ENCODE measurements around the gene C1orf105. TPM values are rescaled to one million over a fixed set of nuclear protein-coding genes. Genes with fewer than 3 reads are reported as not detected.

Gene C1orf105
- total RNA-seq, 1 donor from 2014 or later, result not detected

DNA sequence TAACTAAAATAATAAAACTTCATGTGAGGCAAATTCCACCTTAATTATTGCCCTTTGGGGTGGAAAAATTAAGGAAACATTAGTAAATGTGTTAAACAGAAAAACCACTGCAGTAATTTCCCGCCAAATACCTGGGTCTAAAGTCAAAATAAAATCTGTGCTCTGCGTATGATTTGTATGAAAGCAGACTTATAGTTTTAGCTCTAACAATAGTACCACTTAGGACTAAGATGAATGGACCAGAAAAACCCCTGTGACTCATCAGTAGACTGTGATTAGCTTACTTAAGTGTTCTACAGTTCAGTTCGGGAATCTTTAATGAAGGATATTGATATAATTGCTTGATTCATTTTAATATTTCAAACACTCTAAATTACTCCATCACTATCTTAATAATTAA lies 23.3 kb upstream of the C1orf105 start:
- DNase-seq (ENCODE audit: low spot score), result no peak

DNA sequence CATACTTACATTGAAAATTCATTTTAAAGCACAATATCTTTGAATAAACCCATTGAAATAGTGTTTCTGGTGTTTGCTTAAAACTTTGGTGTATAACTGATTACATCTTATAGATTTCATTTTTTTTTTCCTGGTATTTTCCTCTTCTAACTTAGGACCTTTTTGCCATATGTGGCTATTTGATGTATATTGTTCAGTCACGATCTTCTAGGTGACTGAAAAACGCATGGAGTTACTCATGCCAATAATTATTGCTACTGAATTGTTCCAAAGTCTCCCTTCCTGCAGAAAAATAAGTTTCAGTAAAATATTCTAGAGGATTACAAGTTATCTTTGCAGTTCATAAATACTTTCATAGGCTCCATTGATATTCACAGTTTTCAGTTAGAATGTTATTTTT lies 22.9 kb upstream of the C1orf105 start:
- no peak for DNase-seq (ENCODE audit: low spot score)

DNA sequence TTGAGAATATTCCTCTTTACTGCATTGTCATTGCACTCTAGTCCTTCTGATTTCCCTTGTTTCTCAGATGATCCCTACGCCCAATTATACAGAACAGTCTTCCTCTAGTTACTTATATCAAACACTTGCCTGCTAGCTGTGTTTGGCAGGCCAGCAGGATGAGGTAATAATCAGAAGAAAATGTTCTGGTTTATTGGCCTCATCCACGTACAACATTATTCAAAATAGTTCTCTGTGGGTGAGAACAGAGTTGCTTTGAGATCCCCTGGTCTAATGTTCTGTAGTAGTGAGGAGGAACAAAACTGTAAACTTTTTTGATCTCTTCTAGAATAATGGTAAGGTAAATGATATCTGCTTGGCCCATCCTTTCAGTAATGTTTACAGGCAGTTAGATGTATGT lies 22.3 kb upstream of the C1orf105 start:
- DNase-seq (ENCODE audit: low spot score), result no peak

DNA sequence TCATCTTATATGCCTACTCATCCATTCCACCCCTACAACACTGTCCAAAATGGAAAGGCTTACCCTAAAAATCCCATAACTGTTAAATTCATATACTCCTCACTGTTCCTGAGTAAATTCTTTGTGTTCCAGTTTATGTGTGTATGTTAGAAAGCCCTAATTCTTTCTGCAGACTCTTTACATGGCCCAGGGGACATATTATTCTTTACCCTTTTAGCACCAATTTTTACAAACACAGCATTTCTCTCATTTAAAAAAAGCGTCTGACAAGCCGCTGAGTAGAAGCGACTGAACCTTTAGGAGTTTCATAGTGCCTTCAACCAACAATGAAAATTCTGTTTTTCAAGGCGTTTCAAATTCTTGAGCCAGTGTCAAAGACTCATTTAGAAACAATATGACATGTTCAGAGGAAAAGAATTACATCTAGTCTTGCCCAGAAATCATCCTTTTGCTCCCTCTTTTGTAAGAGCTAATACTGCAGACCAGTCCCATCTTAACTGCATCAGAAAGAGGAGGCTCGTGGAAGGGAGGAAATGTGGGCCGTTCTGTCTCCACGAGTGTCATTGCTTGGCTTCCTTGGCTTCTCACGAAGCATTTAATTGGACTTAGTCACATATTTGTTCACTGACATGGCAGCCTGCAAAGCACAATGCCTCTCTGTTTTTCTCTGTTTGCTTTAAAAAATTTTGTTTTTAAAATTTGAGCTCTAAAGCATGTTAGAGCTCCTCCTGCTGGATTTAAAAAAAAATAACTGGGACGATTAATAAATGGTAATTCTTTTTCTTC lies 21.3 kb upstream of the C1orf105 start:
- DNase-seq (ENCODE audit: low spot score), result no peak

DNA sequence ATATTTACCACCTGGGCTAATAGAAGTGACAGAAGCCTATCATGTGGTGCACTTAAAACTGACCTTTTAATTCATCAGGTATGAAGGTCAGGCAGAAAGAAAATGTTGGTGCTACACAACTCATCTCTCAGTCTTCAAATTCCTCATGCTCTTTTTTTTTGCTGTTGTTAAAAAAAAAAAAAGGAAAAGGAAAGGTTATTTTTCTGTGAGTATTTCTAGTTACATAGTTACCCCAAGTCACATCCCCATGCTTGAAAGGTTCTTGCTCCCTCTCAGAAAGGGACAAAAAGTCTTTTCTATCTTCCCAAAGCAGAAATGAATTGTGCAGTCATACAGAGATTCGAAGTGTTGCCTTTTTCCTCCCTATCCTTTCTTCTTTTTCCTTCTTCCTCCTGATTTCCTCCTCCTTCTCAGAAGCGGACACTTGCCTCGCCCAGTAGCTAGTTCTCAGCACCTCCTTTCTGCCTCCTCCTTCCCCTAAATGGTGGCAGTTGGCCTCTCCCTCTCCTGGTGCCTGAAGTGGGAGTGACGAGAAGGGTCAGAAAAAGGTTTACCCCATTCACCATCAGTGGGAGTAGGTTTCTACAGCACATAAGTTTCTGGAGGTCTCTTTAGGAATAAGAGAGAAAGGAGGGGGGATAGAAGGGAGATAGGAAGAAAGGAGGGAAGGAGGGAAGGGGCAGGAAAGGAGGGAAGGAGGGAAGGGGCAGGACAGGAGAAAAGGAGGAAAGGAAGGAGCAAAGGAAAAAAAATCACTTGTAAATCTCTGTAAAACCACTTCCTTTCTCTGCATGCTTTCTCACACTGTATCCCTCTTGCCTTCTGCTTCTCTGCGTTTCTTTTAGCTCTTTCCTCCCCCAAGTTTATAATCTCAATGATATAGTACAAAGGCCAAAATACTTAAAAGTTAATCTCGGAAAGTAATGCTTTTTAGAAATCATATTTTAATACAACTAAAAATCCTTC lies 20.4 kb upstream of the C1orf105 start:
- DNase-seq (ENCODE audit: low spot score), result no peak

DNA sequence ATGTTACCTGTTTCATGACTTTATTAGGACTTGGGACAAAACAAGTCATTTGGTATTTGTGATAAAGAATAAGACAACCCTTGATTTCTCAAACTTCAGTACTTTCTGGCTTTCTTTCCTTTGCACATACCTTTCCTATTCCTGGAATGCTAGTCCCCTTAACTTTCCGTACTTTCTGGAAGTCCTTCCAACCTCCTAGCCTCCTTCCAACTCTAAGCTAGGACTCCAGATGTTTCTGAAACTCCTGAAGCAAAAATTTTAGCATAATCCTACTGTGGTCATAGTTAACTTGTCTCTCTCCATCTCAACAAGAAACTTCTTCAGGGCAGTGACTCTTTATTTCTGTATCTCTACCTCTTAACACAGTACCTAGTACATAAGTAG lies 19.8 kb upstream of the C1orf105 start:
- DNase-seq (ENCODE audit: low spot score), result no peak

DNA sequence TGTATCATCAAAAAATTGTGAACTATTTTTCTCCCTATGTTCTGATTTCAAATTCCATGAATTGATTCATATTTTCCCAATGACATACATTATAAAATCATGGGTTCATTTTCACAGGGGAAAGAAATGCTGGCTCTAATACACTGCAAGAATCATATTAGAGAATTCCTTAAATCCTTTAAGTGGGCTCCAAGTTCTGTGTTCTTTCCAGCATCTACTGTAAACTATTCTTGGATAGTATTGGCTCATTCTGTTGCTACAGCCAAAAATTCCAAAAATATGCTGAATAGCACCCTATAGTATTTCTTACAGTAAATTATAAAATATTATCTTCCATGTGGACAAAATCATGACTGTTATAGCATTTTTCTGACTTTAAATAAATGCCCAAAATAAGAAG lies 19.0 kb upstream of the C1orf105 start:
- no peak for DNase-seq (ENCODE audit: low spot score)

DNA sequence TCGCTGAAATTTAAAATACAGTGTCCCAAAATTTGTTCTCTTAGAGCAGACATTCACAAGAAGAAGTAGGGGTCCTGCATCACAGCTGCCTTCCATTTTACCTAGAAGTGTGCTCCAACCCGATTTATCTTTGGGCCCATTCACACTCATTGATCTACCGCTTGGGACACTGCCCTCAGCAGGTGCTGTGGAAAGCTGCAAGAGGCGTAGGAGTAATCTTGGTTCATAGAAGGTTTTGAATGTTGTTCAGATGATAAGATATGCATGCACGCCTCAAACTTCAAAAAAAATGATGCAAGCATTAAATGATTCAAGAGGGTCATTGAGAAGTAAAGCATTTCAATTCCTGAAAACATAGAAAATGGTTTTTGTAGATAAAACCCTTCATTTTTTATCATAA lies 18.6 kb upstream of the C1orf105 start:
- no peak for DNase-seq (ENCODE audit: low spot score)

DNA sequence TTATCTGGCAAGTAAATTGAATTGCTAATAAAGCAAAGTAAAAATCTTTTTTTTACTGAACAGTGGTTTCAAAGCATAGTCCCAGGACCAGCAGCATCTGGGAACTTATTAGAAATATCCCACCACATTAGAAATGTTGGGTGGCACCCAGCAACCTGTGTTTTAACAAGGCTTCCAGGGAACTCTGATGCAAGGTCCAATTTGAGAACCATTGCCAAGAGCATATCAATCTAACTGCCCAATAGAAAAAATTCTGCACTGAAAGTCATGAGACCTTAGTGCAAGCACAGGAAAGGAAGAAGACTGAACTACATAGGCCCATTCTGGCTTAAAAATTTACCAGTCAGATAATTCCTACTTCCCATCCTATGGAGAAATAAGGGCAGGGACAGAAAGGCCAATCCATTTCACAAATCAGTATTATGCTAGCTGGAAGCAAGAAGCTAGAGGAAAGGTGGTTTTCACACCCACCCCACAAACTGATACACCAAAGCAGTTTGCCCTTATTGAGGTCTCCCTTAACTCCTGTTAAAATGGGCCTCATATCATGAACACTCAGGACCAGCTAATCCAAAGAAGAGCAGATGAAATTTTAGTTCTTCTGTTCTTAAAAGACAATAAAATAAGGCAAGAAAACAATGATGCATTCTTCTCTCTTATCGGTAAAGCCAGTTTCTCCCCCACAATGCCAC lies 17.5 kb upstream of the C1orf105 start:
- DNase-seq (ENCODE audit: low spot score), result no peak

DNA sequence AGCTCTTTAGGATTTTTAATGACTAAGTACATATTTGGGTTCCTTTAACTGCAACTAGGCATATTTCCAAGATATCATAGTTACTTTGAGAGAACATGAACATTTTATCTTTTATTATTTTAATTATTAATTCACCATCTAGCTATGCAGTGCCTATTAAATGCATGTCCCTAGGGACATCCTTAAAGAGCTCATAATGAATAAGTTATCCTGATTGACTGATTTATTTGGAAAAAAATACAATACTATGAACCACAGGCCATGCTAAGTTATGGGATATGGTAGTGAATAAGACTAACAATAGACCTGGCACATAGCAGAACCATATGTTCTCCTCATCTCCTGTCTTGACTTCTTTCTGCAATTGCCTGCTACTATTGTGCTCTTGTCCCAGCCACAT lies 16.4 kb upstream of the C1orf105 start:
- DNase-seq (ENCODE audit: low spot score), result no peak

DNA sequence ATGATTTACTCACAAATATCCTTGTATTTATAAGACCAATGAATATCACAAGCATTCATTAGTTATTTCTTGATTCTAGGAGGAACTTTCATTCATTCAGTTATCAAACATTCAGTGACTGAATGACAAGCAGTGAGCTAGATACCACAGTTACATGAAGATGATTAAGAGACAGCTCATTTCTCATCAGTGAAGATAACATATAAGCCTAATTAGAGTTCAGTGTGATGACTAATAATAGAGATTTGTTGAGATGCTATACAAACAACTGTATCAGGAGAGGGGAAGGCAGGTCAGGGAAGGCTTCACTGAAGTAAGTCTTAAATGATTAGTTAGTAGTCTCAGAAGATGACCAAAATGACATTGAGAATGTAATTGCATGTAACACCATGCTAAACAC lies 14.6 kb upstream of the C1orf105 start:
- DNase-seq (ENCODE audit: low spot score), result no peak

DNA sequence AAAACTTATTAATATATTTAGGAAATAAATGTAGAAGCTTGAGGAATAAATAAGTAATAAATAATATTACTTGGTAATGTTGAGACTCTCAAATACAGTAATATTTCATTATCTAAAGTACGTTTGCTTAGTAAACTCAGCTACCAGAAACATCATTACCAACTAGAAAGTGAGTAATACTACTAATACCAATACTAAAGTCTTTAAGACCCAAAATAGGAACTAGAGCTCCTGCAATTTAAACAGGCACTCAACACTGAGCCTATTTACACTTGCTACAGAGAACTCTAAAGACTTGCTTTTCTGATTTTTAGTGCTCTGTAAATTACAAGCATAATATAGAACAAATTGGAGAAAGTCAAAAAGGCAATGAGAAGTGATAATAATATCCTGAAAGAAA lies 13.5 kb upstream of the C1orf105 start:
- no peak for DNase-seq (ENCODE audit: low spot score)

DNA sequence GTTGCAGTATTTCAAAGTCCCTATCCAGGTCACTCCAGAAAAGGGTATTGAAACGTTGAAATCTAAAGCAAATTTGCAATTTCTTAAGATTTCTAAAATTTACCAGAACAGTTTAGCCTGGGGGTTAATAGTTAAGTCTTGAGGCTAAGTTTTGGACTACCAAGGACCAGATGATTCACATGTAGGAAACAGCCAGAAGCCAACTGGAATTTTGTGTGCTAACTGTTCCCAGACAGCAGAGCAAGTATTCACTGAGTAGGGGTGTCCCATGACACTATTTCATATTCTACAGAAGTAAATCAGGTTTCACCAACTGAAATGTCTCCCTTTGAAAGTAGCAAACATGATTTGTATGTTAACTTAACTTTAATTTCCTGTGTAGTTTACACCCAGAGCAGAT lies 11.5 kb upstream of the C1orf105 start:
- no peak for DNase-seq (ENCODE audit: low spot score)

DNA sequence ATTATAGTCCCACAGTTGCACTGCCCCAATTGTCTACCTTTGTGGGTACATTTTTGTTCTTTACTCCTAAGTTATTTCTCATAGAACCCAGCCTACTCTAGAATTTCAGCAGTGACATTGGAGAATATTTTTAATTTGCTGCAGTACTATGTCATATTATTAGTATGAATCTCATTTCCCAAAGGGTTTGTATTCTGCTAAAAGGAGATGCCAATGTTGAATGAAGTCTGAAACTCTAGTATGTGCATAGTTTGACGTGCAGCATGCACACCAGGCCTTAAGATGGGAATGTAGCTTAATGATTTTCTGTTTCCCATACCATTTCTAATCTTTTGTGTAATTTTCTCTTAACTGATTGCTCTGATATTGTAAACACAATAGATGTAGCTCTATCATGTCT lies 10.5 kb upstream of the C1orf105 start:
- DNase-seq (ENCODE audit: low spot score), result no peak

DNA sequence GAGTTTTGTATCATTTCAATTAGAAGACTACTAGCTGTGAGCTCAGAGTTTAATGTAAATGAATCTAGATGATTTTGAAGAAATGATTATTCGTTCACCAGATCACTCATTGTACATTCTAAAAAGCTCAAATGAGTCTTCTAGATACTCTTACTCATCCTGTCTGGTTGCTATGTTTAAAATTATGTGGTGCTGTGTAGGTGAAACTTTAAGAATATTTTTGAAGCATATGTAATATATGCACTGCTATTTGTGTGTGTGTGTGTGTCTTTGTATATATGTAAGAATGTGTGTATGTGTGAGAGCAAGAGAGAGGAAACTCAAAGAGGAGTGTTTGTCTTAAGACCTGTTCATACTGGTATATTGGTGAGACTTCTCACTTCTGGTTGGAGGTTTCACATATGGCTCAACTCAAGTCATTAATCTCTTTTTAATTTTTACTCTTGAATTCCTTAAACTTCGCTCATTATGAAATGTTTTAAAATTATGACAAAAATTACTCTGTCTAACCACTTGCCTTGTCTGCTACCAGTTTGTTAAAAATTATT lies 8.6 kb upstream of the C1orf105 start:
- DNase-seq (ENCODE audit: low spot score), result no peak

DNA sequence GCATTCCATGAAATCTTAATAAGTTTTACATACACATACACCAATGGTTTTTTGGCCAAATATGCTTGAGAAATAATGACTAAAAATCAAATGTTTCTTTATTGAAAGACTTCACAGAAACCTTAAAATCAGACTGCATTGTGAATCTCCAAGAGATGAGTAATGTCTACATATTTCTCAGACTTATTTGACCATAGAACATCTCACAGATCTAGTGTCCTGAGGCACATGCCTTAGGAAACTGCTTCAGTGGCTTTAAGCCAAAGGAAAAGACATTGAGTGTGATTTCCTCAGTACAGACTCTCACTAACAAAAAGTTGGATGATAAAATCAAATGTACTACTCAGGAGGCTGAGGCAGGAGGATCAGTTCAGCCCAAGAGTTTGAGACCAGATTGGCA lies 6.2 kb upstream of the C1orf105 start:
- DNase-seq (ENCODE audit: low spot score), result no peak

DNA sequence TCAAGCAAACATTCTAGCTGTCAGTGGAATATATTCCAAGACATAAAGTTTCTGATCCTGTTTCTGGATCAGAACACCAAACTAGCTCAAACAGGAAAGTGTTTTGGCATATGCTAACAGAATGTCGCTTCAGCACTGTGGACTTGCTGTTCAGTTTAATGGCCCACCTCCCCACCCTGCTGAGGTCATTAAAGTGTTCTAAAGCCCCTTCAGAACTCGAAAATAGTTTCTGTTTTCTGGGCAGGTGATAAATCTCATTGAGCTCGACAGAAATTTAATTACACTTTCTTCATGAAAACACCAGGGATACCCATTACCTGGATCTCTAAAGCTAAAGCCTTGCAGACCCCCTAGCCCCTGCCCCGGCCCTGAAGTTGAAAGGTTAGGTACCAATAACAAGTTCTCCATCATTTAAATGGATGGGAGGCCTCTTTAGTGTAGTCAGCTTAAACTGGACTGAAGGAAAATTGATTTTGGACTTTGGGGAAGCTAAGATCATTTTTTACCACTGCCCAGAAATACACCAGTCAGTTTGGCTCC lies 3.9 kb upstream of the C1orf105 start:
- DNase-seq (ENCODE audit: low spot score), result no peak

DNA sequence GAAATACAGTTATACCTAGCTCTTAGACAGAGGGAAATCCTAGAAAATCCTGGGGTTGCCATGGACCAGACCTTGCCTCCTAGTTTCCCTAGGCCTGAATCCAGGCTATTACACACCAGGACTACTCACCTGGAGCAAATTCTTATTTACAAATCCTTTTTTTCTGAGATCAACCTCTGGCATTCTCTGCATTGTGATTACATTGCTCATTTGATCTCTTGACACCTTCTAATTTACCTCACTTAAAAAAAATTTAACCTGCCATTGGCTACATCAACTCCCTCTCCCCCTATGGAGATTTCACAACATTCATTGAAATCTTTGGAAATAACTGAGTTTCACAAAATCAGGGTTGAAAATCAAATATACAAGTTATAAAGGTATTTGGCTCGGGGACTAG lies 2.9 kb upstream of the C1orf105 start:
- DNase-seq (ENCODE audit: low spot score), result no peak

DNA sequence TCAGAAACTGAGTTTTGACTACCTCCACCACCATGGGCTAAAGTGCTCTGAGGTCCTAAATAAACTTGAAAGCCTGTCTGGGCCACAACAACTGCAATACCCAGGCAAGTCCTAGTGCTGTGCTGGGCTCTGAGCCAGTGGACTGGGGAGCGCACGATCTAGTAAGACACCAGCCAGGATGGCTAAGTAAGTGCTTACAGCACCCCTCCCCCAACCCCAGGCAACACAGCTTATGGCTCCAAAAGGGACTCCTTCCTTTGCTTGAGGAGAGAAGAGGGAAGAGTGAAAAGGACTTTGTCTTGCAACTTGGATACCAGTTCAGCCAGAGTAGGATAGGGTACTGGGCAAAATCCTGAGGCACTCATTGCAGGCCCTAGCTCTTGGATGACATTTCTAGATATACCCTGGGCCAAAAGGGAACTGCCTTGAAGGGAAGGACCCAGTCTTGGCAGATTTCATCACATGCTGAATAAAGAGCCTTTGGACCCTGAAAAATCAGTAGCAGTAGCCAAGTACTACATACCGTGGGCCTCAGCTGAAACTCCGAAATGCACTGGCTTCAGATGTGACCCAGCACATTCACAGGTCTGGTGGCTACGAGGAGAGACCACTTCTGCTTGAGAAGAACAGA lies 1.6 kb downstream of the C1orf105 start:
- no peak for DNase-seq (ENCODE audit: low spot score)

DNA sequence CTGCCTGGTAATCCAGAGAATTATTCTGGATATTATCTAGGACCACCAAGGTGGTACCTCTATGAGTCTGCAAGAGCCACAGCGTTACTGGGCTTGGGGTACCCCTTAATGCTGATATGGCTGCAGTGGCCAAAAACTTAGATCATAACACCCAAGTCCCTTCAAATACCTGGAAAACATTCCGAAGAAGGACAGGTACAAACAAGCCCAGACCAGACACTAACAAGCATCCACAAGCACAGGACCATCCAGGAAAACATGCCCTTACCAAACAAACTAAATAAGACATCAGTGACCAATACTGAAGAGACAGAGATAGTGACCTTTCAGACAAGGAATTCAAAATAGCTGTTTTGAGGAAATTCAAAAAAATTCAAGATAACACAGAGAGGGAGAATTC lies 2.9 kb downstream of the C1orf105 start:
- no peak for DNase-seq (ENCODE audit: low spot score)

DNA sequence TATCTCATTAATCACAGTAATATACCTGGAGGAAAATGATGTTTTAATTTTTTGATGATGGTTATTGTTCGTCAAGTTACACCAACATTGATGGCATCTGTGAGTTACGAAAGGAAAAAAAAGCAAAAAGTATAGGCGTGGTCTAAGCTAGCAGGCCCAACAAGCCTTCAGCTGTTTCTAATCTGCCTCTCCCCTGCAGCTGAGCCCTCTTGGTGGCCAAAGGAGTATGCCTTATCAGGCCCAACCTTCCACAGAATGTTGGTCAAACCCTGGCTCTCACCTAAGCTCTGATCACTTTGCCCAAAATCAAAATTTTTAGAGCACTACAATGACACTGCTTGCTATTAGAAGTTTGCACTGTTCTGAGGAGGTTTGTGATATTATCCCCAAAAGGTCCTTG lies 4.9 kb downstream of the C1orf105 start:
- no peak for DNase-seq (ENCODE audit: low spot score)
